Kidney (tissue), 14 donors: ENCODE results near the gene HGF. TPM values are rescaled to one million over a fixed set of nuclear protein-coding genes. Genes with fewer than 3 reads are reported as not detected.

ENCODE experiments used
- DNase-seq, 5 donors: peaks; one replicate each; pipeline ENCODE4 v3.0.0-alpha.2; 2013 to 2020
- FAIRE-seq: peaks from 2 replicates; lab custom pipeline; 2012; peaks lifted over from hg19 to GRCh38; lab: Jason Lieb, UNC
- H3K27ac ChIP-seq, 2 donors: one replicate each; pipeline ENCODE4 v1.7.0; 2013; ENCODE audit warnings: low read depth in 2 of 2, low read length in 2 of 2, inconsistent platforms in 1 of 2
- H3K27me3 ChIP-seq: one replicate; pipeline ENCODE4 v1.7.1; 2013; ENCODE audit warnings: low read length, inconsistent platforms; ENCODE audit not compliant: control insufficient read depth, insufficient read depth
- H3K36me3 ChIP-seq, 3 donors: one replicate each; pipeline versions ENCODE4 v1.7.0 to v1.7.1; 2013; ENCODE audit warnings: low read length in 3 of 3, control low read depth in 1 of 3, inconsistent platforms in 1 of 3; ENCODE audit not compliant: insufficient read depth in 3 of 3, control insufficient read depth in 2 of 3
- H3K4me1 ChIP-seq, 3 donors: one replicate each; pipeline versions ENCODE4 v1.7.0 to v1.7.1; 2013; ENCODE audit warnings: low read length in 3 of 3, inconsistent platforms in 1 of 3, low read depth in 1 of 3; ENCODE audit not compliant: control insufficient read depth in 2 of 3, insufficient read depth in 2 of 3
- H3K4me3 ChIP-seq, 3 donors: one replicate each; pipeline versions ENCODE4 v1.7.0 to v1.8.1; 2013; ENCODE audit warnings: low read length in 3 of 3, control low read depth in 1 of 3, inconsistent platforms in 1 of 3
- H3K9ac ChIP-seq, 3 donors: one replicate each; pipeline versions ENCODE4 v1.7.0 to v1.7.1; 2013; ENCODE audit warnings: low read length in 3 of 3, control low read depth in 1 of 3, inconsistent platforms in 1 of 3
- H3K9me3 ChIP-seq, 3 donors: one replicate each; pipeline versions ENCODE4 v1.7.0 to v1.7.1; 2013; ENCODE audit warnings: low read length in 3 of 3, control low read depth in 1 of 3, inconsistent platforms in 1 of 3; ENCODE audit not compliant: control insufficient read depth in 2 of 3, insufficient read depth in 1 of 3
- CTCF ChIP-seq: IDR thresholded peaks from 3 replicates; pipeline ENCODE4 v1.5.1; 2012; ENCODE audit warnings: mild to moderate bottlenecking, moderate library complexity, borderline replicate concordance; ENCODE audit not compliant: insufficient read depth; ENCODE audit errors: extremely low read depth
- intact Hi-C: fragments of 100-400 bp; cut with DNase I; formaldehyde crosslinking; loops from one replicate; pipeline ENCODE4 v1.11.1; 2022
- polyA plus RNA-seq: library from polyadenylated mRNA; stranded (reverse); fragments of 350-450 nt; fragmentation: Illumina TruSeq; extraction: RNeasy Lipid Tissue Mini Kit (QIAGEN cat#74804); gene quantifications from one replicate; pipeline ENCODE4 v1.2.3, GENCODE V29; 2014; ENCODE audit warnings: low read depth, low replicate concordance; ENCODE audit not compliant: insufficient read depth
- total RNA-seq: library from RNA; stranded (reverse); fragmentation: NEBNext Ultra II Directional; extraction: Animal tissue kit (Norgen Biotek cat#: 25700); gene quantifications from one replicate; pipeline ENCODE4 v1.2.1, GENCODE V29; 2021
- donor health status: control.
- donor health status: control.
- donor health status: control.
- donor health status: control.
- donor health status: control.
- donor health status: DM: yes; HTN: yes; CAD: no.
- donor health status: Normal renal cell carcinoma (clear cell type).

Gene HGF
- total and polyA plus RNA-seq, 2 donors from 2014 or later: 2.6 to 23.8 TPM

- FAIRE-seq (no peak), DNase-seq (no peak)
- no peaks in the 10 kb centered on the region for H3K36me3 ChIP-seq
- no peak overlapping the region for H3K9ac ChIP-seq
- H3K4me3 ChIP-seq: no peak overlapping the region
- no peaks in the 10 kb centered on the region for H3K4me1 ChIP-seq
- intact Hi-C loops: no loop called here
- H3K27me3 ChIP-seq: no peaks in the 10 kb centered on the region
- H3K27ac ChIP-seq: no peak overlapping the region
- no peaks in the 10 kb centered on the region for H3K9me3 ChIP-seq
- no peak for TF ChIP-seq CTCF
Observed at GRCh38 chr7:81754918-81755696, 14.7 kb downstream of the HGF start.

- Histone ChIP-seq H3K27me3 (no peaks in the 10 kb centered on the region), H3K9me3 (no peaks in the 10 kb centered on the region), H3K36me3 (no peaks in the 10 kb centered on the region), H3K4me1 (no peaks in the 10 kb centered on the region), H3K4me3 (no peak overlapping the region), H3K9ac (no peak overlapping the region), H3K27ac (no peak overlapping the region)
- TF ChIP-seq CTCF: no peak
- DNase-seq (no peak), FAIRE-seq (no peak)
- intact Hi-C loops: no loop called here
Observed at GRCh38 chr7:81753392-81753791, 16.5 kb downstream of the HGF start.

GRCh38 chr7:81752318-81752714 lies 17.5 kb downstream of the HGF start:
- Histone ChIP-seq H3K27ac (no peak overlapping the region), H3K36me3 (no peaks in the 10 kb centered on the region), H3K9ac (no peak overlapping the region), H3K27me3 (no peaks in the 10 kb centered on the region), H3K4me1 (no peaks in the 10 kb centered on the region), H3K4me3 (no peak overlapping the region), H3K9me3 (no peaks in the 10 kb centered on the region)
- FAIRE-seq (no peak), DNase-seq (no peak)
- intact Hi-C loops: no loop called here
- no peak for TF ChIP-seq CTCF
